ENCODE measurements around the gene SPOPL. TPM values are rescaled to one million over a fixed set of nuclear protein-coding genes. Genes with fewer than 3 reads are reported as not detected.

Gene SPOPL
- total and polyA plus RNA-seq, 4 donors = 3.4 to 15.8 (median 9.4) TPM

DNA sequence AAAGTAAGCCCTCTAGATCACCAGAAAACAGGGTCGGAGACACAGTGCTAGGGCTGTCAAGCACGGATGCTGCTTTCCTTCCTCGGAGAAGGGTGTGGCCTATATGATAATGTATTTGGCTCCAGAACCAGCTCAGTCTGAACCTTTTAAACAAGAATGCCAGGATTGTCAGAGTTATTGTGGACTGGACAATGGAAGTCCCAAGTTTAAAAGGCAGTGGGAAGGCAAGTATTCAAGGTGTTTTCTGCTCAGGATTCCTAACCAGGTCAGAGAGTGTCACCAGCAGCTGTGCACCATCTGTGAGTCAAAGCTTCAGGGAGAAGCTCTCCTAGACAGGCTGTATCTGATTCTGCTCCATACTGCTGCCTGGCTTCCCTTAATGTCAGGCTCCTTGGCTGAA lies 94.8 kb downstream of the SPOPL start:
- Histone ChIP-seq H3K27me3 (ENCODE audit: control insufficient read depth in 4 of 4, insufficient read depth in 4 of 4, low read length in 3 of 4) (no peaks in the 10 kb centered on the region), H3K9ac (ENCODE audit: low read depth in 1 of 2, low read length in 2 of 2) (no peak overlapping the region), H3K36me3 (ENCODE audit: control insufficient read depth in 4 of 4, insufficient read depth in 3 of 4, low read depth in 1 of 4, low read length in 3 of 4) (peaks cover 0 to 5% (median 3%) of the 10 kb centered on the region in 4 donors), H3K4me3 (ENCODE audit: low read depth in 1 of 3, low read length in 3 of 3) (no peak overlapping the region), H3K9me3 (ENCODE audit: control insufficient read depth in 4 of 4, low read length in 3 of 4) (no peaks in the 10 kb centered on the region), H3K4me1 (ENCODE audit: control insufficient read depth in 4 of 4, insufficient read depth in 4 of 4, low read length in 3 of 4) (no peaks in the 10 kb centered on the region), H3K27ac (ENCODE audit: low read depth in 1 of 2, low read length in 2 of 2) (no peak overlapping the region)
- 90% methylated on average over 3 of the region's 3 CpGs for WGBS
- TF ChIP-seq JUND (IDR thresholded peaks at IDR 0.05) (no peak), YY1 (IDR thresholded peaks at IDR 0.05) (no peak), GABPA (IDR thresholded peaks at IDR 0.05 in 1 of 2, conservative IDR thresholded peaks at IDR 0.05 in 1 of 2) (no peak), FOXA2 (IDR thresholded peaks at IDR 0.05) (no peak), NR2F2 (IDR thresholded peaks at IDR 0.05) (no peak), HNF4A (conservative IDR thresholded peaks at IDR 0.05) (no peak), FOXA1 (IDR thresholded peaks at IDR 0.05) (no peak), HNF4G (IDR thresholded peaks at IDR 0.05) (no peak), TAF1 (conservative IDR thresholded peaks at IDR 0.05) (no peak), RAD21 (IDR thresholded peaks at IDR 0.05) (no peak), SP1 (IDR thresholded peaks at IDR 0.05) (no peak), RXRA (IDR thresholded peaks at IDR 0.05) (no peak), EGR1 (IDR thresholded peaks at IDR 0.05; ENCODE audit: low read depth in 2 of 2) (no peak)
- TF ChIP-seq, protein P1, sequence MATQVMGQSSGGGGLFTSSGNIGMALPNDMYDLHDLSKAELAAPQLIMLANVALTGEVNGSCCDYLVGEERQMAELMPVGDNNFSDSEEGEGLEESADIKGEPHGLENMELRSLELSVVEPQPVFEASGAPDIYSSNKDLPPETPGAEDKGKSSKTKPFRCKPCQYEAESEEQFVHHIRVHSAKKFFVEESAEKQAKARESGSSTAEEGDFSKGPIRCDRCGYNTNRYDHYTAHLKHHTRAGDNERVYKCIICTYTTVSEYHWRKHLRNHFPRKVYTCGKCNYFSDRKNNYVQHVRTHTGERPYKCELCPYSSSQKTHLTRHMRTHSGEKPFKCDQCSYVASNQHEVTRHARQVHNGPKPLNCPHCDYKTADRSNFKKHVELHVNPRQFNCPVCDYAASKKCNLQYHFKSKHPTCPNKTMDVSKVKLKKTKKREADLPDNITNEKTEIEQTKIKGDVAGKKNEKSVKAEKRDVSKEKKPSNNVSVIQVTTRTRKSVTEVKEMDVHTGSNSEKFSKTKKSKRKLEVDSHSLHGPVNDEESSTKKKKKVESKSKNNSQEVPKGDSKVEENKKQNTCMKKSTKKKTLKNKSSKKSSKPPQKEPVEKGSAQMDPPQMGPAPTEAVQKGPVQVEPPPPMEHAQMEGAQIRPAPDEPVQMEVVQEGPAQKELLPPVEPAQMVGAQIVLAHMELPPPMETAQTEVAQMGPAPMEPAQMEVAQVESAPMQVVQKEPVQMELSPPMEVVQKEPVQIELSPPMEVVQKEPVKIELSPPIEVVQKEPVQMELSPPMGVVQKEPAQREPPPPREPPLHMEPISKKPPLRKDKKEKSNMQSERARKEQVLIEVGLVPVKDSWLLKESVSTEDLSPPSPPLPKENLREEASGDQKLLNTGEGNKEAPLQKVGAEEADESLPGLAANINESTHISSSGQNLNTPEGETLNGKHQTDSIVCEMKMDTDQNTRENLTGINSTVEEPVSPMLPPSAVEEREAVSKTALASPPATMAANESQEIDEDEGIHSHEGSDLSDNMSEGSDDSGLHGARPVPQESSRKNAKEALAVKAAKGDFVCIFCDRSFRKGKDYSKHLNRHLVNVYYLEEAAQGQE (IDR thresholded peaks at IDR 0.05) = no peak
- TF ChIP-seq, protein P2, sequence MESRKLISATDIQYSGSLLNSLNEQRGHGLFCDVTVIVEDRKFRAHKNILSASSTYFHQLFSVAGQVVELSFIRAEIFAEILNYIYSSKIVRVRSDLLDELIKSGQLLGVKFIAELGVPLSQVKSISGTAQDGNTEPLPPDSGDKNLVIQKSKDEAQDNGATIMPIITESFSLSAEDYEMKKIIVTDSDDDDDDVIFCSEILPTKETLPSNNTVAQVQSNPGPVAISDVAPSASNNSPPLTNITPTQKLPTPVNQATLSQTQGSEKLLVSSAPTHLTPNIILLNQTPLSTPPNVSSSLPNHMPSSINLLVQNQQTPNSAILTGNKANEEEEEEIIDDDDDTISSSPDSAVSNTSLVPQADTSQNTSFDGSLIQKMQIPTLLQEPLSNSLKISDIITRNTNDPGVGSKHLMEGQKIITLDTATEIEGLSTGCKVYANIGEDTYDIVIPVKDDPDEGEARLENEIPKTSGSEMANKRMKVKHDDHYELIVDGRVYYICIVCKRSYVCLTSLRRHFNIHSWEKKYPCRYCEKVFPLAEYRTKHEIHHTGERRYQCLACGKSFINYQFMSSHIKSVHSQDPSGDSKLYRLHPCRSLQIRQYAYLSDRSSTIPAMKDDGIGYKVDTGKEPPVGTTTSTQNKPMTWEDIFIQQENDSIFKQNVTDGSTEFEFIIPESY (IDR thresholded peaks at IDR 0.05) = no peak
- TF ChIP-seq, protein P3, sequence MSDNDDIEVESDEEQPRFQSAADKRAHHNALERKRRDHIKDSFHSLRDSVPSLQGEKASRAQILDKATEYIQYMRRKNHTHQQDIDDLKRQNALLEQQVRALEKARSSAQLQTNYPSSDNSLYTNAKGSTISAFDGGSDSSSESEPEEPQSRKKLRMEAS (IDR thresholded peaks at IDR 0.05) = no peak
- TF ChIP-seq, protein P4, sequence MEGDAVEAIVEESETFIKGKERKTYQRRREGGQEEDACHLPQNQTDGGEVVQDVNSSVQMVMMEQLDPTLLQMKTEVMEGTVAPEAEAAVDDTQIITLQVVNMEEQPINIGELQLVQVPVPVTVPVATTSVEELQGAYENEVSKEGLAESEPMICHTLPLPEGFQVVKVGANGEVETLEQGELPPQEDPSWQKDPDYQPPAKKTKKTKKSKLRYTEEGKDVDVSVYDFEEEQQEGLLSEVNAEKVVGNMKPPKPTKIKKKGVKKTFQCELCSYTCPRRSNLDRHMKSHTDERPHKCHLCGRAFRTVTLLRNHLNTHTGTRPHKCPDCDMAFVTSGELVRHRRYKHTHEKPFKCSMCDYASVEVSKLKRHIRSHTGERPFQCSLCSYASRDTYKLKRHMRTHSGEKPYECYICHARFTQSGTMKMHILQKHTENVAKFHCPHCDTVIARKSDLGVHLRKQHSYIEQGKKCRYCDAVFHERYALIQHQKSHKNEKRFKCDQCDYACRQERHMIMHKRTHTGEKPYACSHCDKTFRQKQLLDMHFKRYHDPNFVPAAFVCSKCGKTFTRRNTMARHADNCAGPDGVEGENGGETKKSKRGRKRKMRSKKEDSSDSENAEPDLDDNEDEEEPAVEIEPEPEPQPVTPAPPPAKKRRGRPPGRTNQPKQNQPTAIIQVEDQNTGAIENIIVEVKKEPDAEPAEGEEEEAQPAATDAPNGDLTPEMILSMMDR (IDR thresholded peaks at IDR 0.05; ENCODE audit: low read depth, low read length, missing input control) = no peak
- TF ChIP-seq, protein P5, sequence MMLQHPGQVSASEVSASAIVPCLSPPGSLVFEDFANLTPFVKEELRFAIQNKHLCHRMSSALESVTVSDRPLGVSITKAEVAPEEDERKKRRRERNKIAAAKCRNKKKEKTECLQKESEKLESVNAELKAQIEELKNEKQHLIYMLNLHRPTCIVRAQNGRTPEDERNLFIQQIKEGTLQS (IDR thresholded peaks at IDR 0.05) = no peak
- no peak for DNase-seq (ENCODE audit: low spot score)

All from liver (tissue), 9 donors.